K562 (cell line): ENCODE data around the gene PAQR4. TPM values are rescaled to one million over a fixed set of nuclear protein-coding genes. Genes with fewer than 3 reads are reported as not detected.

Source experiments
- BCL6 ChIP-seq: fragments of 250-450 bp; sonication (Bioruptor Pico); IDR thresholded peaks from 2 replicates; pipeline ENCODE4 v1.4.0; 2020
- CREB1 ChIP-seq, 2 experiments: sonication (generic) in 1 of 2; formaldehyde crosslinking in 1 of 2; IDR thresholded peaks; 2 replicates each; pipeline versions ENCODE4 v1.6.1 to v1.8.0; 2012 to 2022; ENCODE audit warnings: inconsistent platforms in 1 of 2, mild to moderate bottlenecking in 1 of 2, missing genetic modification reagents in 1 of 2, moderate library complexity in 1 of 2
- CTCFL ChIP-seq: IDR thresholded peaks from 2 replicates; pipeline ENCODE4 v1.6.1; 2011; ENCODE audit warnings: borderline replicate concordance, low read depth, mild to moderate bottlenecking, moderate library complexity, low read length; ENCODE audit not compliant: insufficient read depth, poor library complexity, severe bottlenecking
- DPF2 ChIP-seq: fragments of 450-650 bp; IDR thresholded peaks from 2 replicates; pipeline ENCODE4 v1.6.1; 2016
- EGR1 ChIP-seq: fragments of 450-650 bp; conservative IDR thresholded peaks from 2 replicates; pipeline ENCODE4 v1.6.1; 2017; ENCODE audit warnings: mild to moderate bottlenecking
- ELF1 ChIP-seq: fragments of 200-800 bp; sonication (Bioruptor generic); IDR thresholded peaks from 2 replicates; pipeline ENCODE4 v1.6.1; 2016; ENCODE audit warnings: missing genetic modification characterization, missing compliant biosample characterization
- ESRRA ChIP-seq: fragments of 450-650 bp; IDR thresholded peaks from 2 replicates; pipeline ENCODE4 v1.6.1; 2014; ENCODE audit warnings: low read depth, mild to moderate bottlenecking, moderate library complexity, borderline replicate concordance
- GATA2 ChIP-seq: sonication (generic); formaldehyde crosslinking; IDR thresholded peaks from 2 replicates; pipeline ENCODE4 v1.4.0; 2020; ENCODE audit warnings: mild to moderate bottlenecking, missing genetic modification reagents
- HSF4 ChIP-seq: fragments of 250-450 bp; sonication (Bioruptor Pico); IDR thresholded peaks from 2 replicates; pipeline ENCODE4 v2.1.2; 2022; ENCODE audit warnings: mild to moderate bottlenecking, moderate library complexity, borderline replicate concordance
- MTA3 ChIP-seq: fragments of 450-650 bp; formaldehyde crosslinking; IDR thresholded peaks from 2 replicates; pipeline ENCODE4 v1.6.1; 2017; ENCODE audit warnings: mild to moderate bottlenecking, borderline replicate concordance
- MTF1 ChIP-seq: fragments of 250-450 bp; sonication (Bioruptor Pico); IDR thresholded peaks from 2 replicates; pipeline ENCODE4 v1.9.0; 2021; ENCODE audit warnings: moderate library complexity, mild to moderate bottlenecking, inconsistent platforms, borderline replicate concordance
- NFATC3 ChIP-seq: fragments of 450-650 bp; IDR thresholded peaks from 2 replicates; pipeline ENCODE4 v1.6.1; 2017; ENCODE audit warnings: mild to moderate bottlenecking
- NR2F6 ChIP-seq: fragments of 450-650 bp; formaldehyde crosslinking; IDR thresholded peaks from 2 replicates; pipeline ENCODE4 v1.4.0; 2020; ENCODE audit warnings: mild to moderate bottlenecking
- PRMT5 ChIP-seq: sonication (generic); formaldehyde crosslinking; IDR thresholded peaks from 2 replicates; pipeline ENCODE4 v1.5.0; 2020; ENCODE audit warnings: missing genetic modification reagents
- PTBP1 ChIP-seq: fragments of 200-400 bp; formaldehyde crosslinking; IDR thresholded peaks from 2 replicates; pipeline ENCODE4 v1.6.1; 2017; ENCODE audit warnings: low read depth, low read length
- RB1 ChIP-seq: fragments of 450-650 bp; IDR thresholded peaks from 2 replicates; pipeline ENCODE4 v1.6.1; 2017; ENCODE audit warnings: low read depth, mild to moderate bottlenecking
- RBM14 ChIP-seq: fragments of 200-400 bp; formaldehyde crosslinking; IDR thresholded peaks from 2 replicates; pipeline ENCODE4 v1.6.1; 2018; ENCODE audit warnings: low read depth, mild to moderate bottlenecking, low read length, moderate library complexity, borderline replicate concordance; ENCODE audit not compliant: insufficient read depth
- RBM25 ChIP-seq: fragments of 200-400 bp; formaldehyde crosslinking; IDR thresholded peaks from 2 replicates; pipeline ENCODE4 v1.6.1; 2018; ENCODE audit warnings: low read length, low read depth, moderate library complexity; ENCODE audit not compliant: severe bottlenecking
- SNIP1 ChIP-seq: fragments of 450-650 bp; IDR thresholded peaks from 2 replicates; pipeline ENCODE4 v1.7.1; 2017; ENCODE audit warnings: low read depth, mild to moderate bottlenecking
- SRSF7 ChIP-seq: fragments of 200-400 bp; formaldehyde crosslinking; optimal IDR thresholded peaks from 2 replicates; pipeline ENCODE3; 2017; ENCODE audit warnings: mild to moderate bottlenecking, low read depth, low read length
- TAL1 ChIP-seq: fragments of 450-650 bp; IDR thresholded peaks from 2 replicates; pipeline ENCODE4 v1.6.1; 2016; ENCODE audit warnings: mild to moderate bottlenecking
- TCF15 ChIP-seq: fragments of 250-450 bp; sonication (Bioruptor Pico); IDR thresholded peaks from 2 replicates; pipeline ENCODE4 v1.8.0; 2022; ENCODE audit warnings: moderate library complexity, mild to moderate bottlenecking, inconsistent platforms
- TRIM28 ChIP-seq: fragments of 450-650 bp; IDR thresholded peaks from 2 replicates; pipeline ENCODE4 v1.6.1; 2017
- TSC22D4 ChIP-seq: fragments of 450-650 bp; IDR thresholded peaks from 2 replicates; pipeline ENCODE4 v1.6.1; 2016; ENCODE audit warnings: missing genetic modification characterization, missing biosample characterization, control low read depth
- ZBTB26 ChIP-seq: fragments of 450-650 bp; formaldehyde crosslinking; IDR thresholded peaks from 2 replicates; pipeline ENCODE4 v1.4.0; 2022; ENCODE audit warnings: missing genetic modification characterization
- ZKSCAN3 ChIP-seq: fragments of 250-450 bp; sonication (Bioruptor Pico); IDR thresholded peaks from 2 replicates; pipeline ENCODE4 v1.4.0; 2020
- ZNF121 ChIP-seq: sonication (generic); formaldehyde crosslinking; conservative IDR thresholded peaks from 2 replicates; pipeline ENCODE4 v1.8.0; 2022; ENCODE audit warnings: missing genetic modification reagents
- ZNF408 ChIP-seq: fragments of 250-450 bp; sonication (Bioruptor Pico); IDR thresholded peaks from 2 replicates; pipeline ENCODE4 v1.4.0; 2020; ENCODE audit warnings: low read depth, mild to moderate bottlenecking, moderate library complexity
- polyA plus RNA-seq, 8 experiments: library from polyadenylated mRNA; depleted of rRNA in 4 of 8; stranded (reverse) in 5 of 8; unstranded in 3 of 8; fragments of >200 nt; fragmentation: Nextera tagmentation in 2 of 8; fragmentation: Illumina TruSeq in 1 of 8; extraction: Ambion mirVana in 2 of 8; extraction: Trizol in 1 of 8; gene quantifications; 2 replicates each; pipeline versions ENCODE4 v1.2.1 to v1.2.3, GENCODE V29; 2011 to 2014; ENCODE audit warnings: inconsistent platforms in 1 of 8, missing spikeins in 1 of 8
- total RNA-seq, 7 experiments: library from RNA; depleted of rRNA in 6 of 7; stranded (reverse); fragments of >200 nt in 6 of 7; fragmentation: Illumina TruSeq in 2 of 7; extraction: Trizol in 2 of 7; gene quantifications; 2 replicates each; pipeline versions ENCODE4 v1.2.1 to v1.2.3, GENCODE V29; 2011 to 2021; ENCODE audit warnings: low replicate concordance in 1 of 7

PAQR4 gene
- total and polyA plus RNA-seq, 9 of the 15 experiments (the other 6 are each of a cell fraction or from before 2014, with no cell fraction given) = 0.62 to 40.4 (median 19.5) TPM

GRCh38 chr16:3020604-3021448 is 51.7 kb downstream of the PAQR4 start (continued):
- TF ChIP-seq CTCFL (no peak), BCL6 (CRISPR knock-in tag) (no peak), TAL1 (no peak), MTF1 (CRISPR knock-in tag) (no peak), ZBTB26 (no peak), ZKSCAN3 (CRISPR knock-in tag) (no peak), CREB1 (IDR thresholded peaks at IDR 0.05) (peak; percentile 34; the same call in 1 of the 2 replicates), CREB1 (CRISPR knock-in tag; IDR thresholded peaks at IDR 0.05) (peak; percentile 60; the same call in 1 of the 2 replicates), NFATC3 (no peak), PTBP1 (no peak), DPF2 (peak; percentile 82), GATA2 (no peak), NR2F6 (no peak), EGR1 (peak; percentile 18), TSC22D4 (tag) (no peak), ESRRA (no peak), ELF1 (tag) (no peak), TRIM28 (no peak), RBM14 (no peak), ZNF121 (CRISPR knock-in tag) (no peak), PRMT5 (CRISPR knock-in tag) (peak; percentile 50; the same call in 1 of the 2 replicates), SNIP1 (no peak), MTA3 (peak; percentile 27), RBM25 (no peak), ZNF408 (CRISPR knock-in tag) (no peak), SRSF7 (no peak), RB1 (peak; percentile 20; the same call in 1 of the 2 replicates), TCF15 (CRISPR knock-in tag) (no peak), HSF4 (CRISPR knock-in tag) (no peak)
